Body of pancreas (tissue), 4 donors: Measurements from ENCODE around the gene COL6A1. TPM values are rescaled to one million over a fixed set of nuclear protein-coding genes. Genes with fewer than 3 reads are reported as not detected.

Experiments used
- ATAC-seq: fragments of 150-250 bp; one replicate; pipeline ENCODE4 v1.9.1; 2016
- DNase-seq, 4 donors: peaks; one replicate each; pipeline ENCODE4 v3.0.0-alpha.2; 2019
- H3K27ac ChIP-seq, 4 donors: fragments of 200-600 bp; sonication (generic); 1 replicate in 3 of 4; 2 replicates in 1 of 4; pipeline versions ENCODE4 v1.5.1 to v1.6.1; 2016 to 2019; ENCODE audit warnings: mild to moderate bottlenecking in 1 of 4, mixed read lengths in 1 of 4, moderate library complexity in 1 of 4
- H3K27me3 ChIP-seq, 2 donors: fragments of 200-600 bp; sonication (generic); one replicate each; pipeline ENCODE4 v1.6.0; 2016; ENCODE audit warnings: mild to moderate bottlenecking in 1 of 2
- H3K36me3 ChIP-seq, 2 donors: fragments of 200-600 bp; sonication (generic); replicated peaks in 1 of 2; 2 replicates each; pipeline ENCODE4 v1.5.1; 2016; ENCODE audit warnings: low read depth in 2 of 2; ENCODE audit not compliant: insufficient read depth in 1 of 2
- H3K4me1 ChIP-seq: fragments of 200-600 bp; sonication (generic); one replicate; pipeline ENCODE4 v1.6.0; 2016
- H3K4me3 ChIP-seq, 2 donors: fragments of 200-600 bp; sonication (generic); 1 replicate in 1 of 2; 2 replicates in 1 of 2; pipeline ENCODE4 v1.5.1; 2016 to 2019
- H3K9me3 ChIP-seq, 3 donors: fragments of 200-600 bp; sonication (generic); 1 replicate in 2 of 3; 2 replicates in 1 of 3; pipeline ENCODE4 v1.5.1; 2016
- CTCF ChIP-seq, 7 experiments: fragments of 450-650 bp in 4 of 7; fragments of 200-600 bp in 3 of 7; sonication (generic) in 3 of 7; IDR thresholded peaks; one replicate each; pipeline ENCODE4 v1.5.1; 2016 to 2019; ENCODE audit warnings: antibody characterized with exemption in 7 of 7
- POLR2A ChIP-seq, 3 donors: fragments of 450-650 bp; IDR thresholded peaks; one replicate each; pipeline ENCODE4 v1.6.1; 2016; ENCODE audit warnings: antibody characterized with exemption in 3 of 3, mild to moderate bottlenecking in 2 of 3
- WGBS, 2 donors: methylation state at CpG; one replicate each; pipeline ENCODE4 v1.1.5; 2017; 5-methylcytosine and 5-hydroxymethylcytosine counted together
- intact Hi-C: fragments of 100-400 bp; cut with DNase I; formaldehyde crosslinking; loops from one replicate; pipeline ENCODE4 v1.15.1; 2023
- total RNA-seq, 2 donors: library from RNA; depleted of rRNA; stranded (reverse); fragments of >200 nt; gene quantifications; one replicate each; pipeline ENCODE4 v1.1.0, GENCODE V29; 2016

The COL6A1 gene
- total RNA-seq, 2 donors from 2014 or later = 112 to 314 TPM

GRCh38 chr21:46014828-46015227, 33.3 kb downstream of the COL6A1 start:
- intact Hi-C loops = no loop called here
- DNase-seq (no peak), ATAC-seq (no peak)
- H3K36me3 ChIP-seq = no peaks in the 10 kb centered on the region
- no peak overlapping the region for H3K27ac ChIP-seq
- H3K27me3 ChIP-seq = no peaks in the 10 kb centered on the region
- H3K4me3 ChIP-seq = no peak overlapping the region
- TF ChIP-seq CTCF (IDR thresholded peaks at IDR 0.05) (no peak), POLR2A (IDR thresholded peaks at IDR 0.05) (no peak)
- no peaks in the 10 kb centered on the region for H3K9me3 ChIP-seq
- 39 to 48% methylated on average over 2 of the region's 2 CpGs for WGBS, 2 donors
- H3K4me1 ChIP-seq = no peaks in the 10 kb centered on the region

GRCh38 chr21:46017148-46017547, 35.6 kb downstream of the COL6A1 start:
- intact Hi-C loops = no loop called here
- Histone ChIP-seq H3K27me3 (no peaks in the 10 kb centered on the region), H3K9me3 (no peaks in the 10 kb centered on the region), H3K36me3 (no peaks in the 10 kb centered on the region), H3K27ac (no peak overlapping the region), H3K4me3 (no peak overlapping the region), H3K4me1 (no peaks in the 10 kb centered on the region)
- TF ChIP-seq CTCF (IDR thresholded peaks at IDR 0.05) (no peak), POLR2A (IDR thresholded peaks at IDR 0.05) (no peak)
- ATAC-seq = no peak
- no peak for DNase-seq

- Histone ChIP-seq H3K27ac (no peak overlapping the region), H3K4me1 (no peaks in the 10 kb centered on the region), H3K9me3 (no peaks in the 10 kb centered on the region), H3K4me3 (no peak overlapping the region), H3K27me3 (no peaks in the 10 kb centered on the region), H3K36me3 (no peaks in the 10 kb centered on the region)
- intact Hi-C loops = no loop called here
- DNase-seq (no peak), ATAC-seq (no peak)
- WGBS, 2 donors = 76 to 81% methylated on average over 4 of the region's 4 CpGs
- no peak for TF ChIP-seq CTCF (IDR thresholded peaks at IDR 0.05)
- no peak for TF ChIP-seq POLR2A (IDR thresholded peaks at IDR 0.05)
Observed at GRCh38 chr21:46017695-46018094, 36.1 kb downstream of the COL6A1 start.

GRCh38 chr21:46018615-46019014, 37.0 kb downstream of the COL6A1 start:
- TF ChIP-seq POLR2A (IDR thresholded peaks at IDR 0.05) (no peak), CTCF (IDR thresholded peaks at IDR 0.05) (no peak)
- H3K4me3 ChIP-seq = no peak overlapping the region
- 52 to 53% methylated on average over 3 of the region's 3 CpGs for WGBS, 2 donors
- DNase-seq (no peak), ATAC-seq (no peak)
- no peaks in the 10 kb centered on the region for H3K27me3 ChIP-seq
- intact Hi-C loops = no loop called here
- H3K9me3 ChIP-seq = no peaks in the 10 kb centered on the region
- no peaks in the 10 kb centered on the region for H3K36me3 ChIP-seq
- no peaks in the 10 kb centered on the region for H3K4me1 ChIP-seq
- no peak overlapping the region for H3K27ac ChIP-seq

- no peak overlapping the region for H3K27ac ChIP-seq
- no peak for DNase-seq
- intact Hi-C loops = no loop called here
Observed at GRCh38 chr21:46020581-46020980, 39.0 kb downstream of the COL6A1 start.

More at GRCh38 chr21:46020581-46020980, 39.0 kb downstream of the COL6A1 start:
- H3K27me3 ChIP-seq = no peaks in the 10 kb centered on the region
- WGBS, 2 donors = 73 to 76% methylated on average over 5 to 6 of the region's 6 CpGs
- no peaks in the 10 kb centered on the region for H3K9me3 ChIP-seq
- no peaks in the 10 kb centered on the region for H3K4me1 ChIP-seq
- no peak overlapping the region for H3K4me3 ChIP-seq
- TF ChIP-seq CTCF (IDR thresholded peaks at IDR 0.05) (no peak), POLR2A (IDR thresholded peaks at IDR 0.05) (no peak)
- H3K36me3 ChIP-seq = no peaks in the 10 kb centered on the region
- ATAC-seq = no peak
